IMR-90 (cell line): ENCODE data around the gene MAPK11.

Experiments used
- CEBPB ChIP-seq: IDR thresholded peaks from 2 replicates; pipeline ENCODE4 v1.6.1; 2012; ENCODE audit warnings: low read depth, low read length, improper control_type of control experiment
- CHD1 ChIP-seq: IDR thresholded peaks from 2 replicates; pipeline ENCODE4 v1.6.1; 2012; ENCODE audit warnings: low read depth, low read length, improper control_type of control experiment
- FOS ChIP-seq: fragments of 150-350 bp; IDR thresholded peaks from 2 replicates; pipeline ENCODE4 v1.6.1; 2016; ENCODE audit warnings: low read depth, low read length
- POLR2A ChIP-seq: IDR thresholded peaks from 2 replicates; pipeline ENCODE4 v1.6.1; 2012; ENCODE audit warnings: mild to moderate bottlenecking, low read depth, low read length
- RAD21 ChIP-seq: IDR thresholded peaks from 2 replicates; pipeline ENCODE4 v1.6.1; 2012; ENCODE audit warnings: low read length, improper control_type of control experiment
- RCOR1 ChIP-seq: IDR thresholded peaks from 2 replicates; pipeline ENCODE4 v1.6.1; 2012; ENCODE audit warnings: mild to moderate bottlenecking, low read length, improper control_type of control experiment; ENCODE audit not compliant: insufficient replicate concordance
- RFX5 ChIP-seq: IDR thresholded peaks from 2 replicates; pipeline ENCODE4 v1.8.0; 2012; ENCODE audit warnings: low read depth, mild to moderate bottlenecking, low read length, moderate library complexity
- TF ChIP-seq, protein P1 (sequence below): conservative IDR thresholded peaks from 2 replicates; pipeline ENCODE4 v1.5.1; 2012; ENCODE audit warnings: mild to moderate bottlenecking, low read depth, low read length, improper control_type of control experiment
- TF ChIP-seq, protein P2 (sequence below): fragments of 150-350 bp; IDR thresholded peaks from 2 replicates; pipeline ENCODE4 v1.6.1; 2017; ENCODE audit warnings: mild to moderate bottlenecking, antibody characterized with exemption, low read length, low read depth

DNA sequence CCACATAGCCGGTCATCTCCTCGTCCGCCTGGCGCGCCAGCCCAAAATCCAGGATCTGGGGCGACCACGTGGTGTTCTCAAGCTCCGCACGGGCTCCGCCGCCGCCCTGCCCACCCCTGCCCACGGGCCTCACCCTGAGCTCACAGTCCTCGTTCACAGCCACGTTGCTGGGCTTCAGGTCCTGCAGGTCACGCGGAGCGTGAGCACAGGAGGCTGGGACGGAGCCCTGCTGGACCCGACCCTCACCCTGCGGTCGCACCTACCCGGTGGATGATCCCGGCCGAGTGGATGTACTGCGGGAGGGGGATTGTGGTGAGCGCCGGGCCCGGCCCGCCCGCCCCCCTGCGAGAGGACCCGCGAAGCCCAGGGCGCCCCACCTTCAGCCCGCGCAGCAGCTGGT is 3.2 kb downstream of the MAPK11 start:
- TF ChIP-seq, protein P1, sequence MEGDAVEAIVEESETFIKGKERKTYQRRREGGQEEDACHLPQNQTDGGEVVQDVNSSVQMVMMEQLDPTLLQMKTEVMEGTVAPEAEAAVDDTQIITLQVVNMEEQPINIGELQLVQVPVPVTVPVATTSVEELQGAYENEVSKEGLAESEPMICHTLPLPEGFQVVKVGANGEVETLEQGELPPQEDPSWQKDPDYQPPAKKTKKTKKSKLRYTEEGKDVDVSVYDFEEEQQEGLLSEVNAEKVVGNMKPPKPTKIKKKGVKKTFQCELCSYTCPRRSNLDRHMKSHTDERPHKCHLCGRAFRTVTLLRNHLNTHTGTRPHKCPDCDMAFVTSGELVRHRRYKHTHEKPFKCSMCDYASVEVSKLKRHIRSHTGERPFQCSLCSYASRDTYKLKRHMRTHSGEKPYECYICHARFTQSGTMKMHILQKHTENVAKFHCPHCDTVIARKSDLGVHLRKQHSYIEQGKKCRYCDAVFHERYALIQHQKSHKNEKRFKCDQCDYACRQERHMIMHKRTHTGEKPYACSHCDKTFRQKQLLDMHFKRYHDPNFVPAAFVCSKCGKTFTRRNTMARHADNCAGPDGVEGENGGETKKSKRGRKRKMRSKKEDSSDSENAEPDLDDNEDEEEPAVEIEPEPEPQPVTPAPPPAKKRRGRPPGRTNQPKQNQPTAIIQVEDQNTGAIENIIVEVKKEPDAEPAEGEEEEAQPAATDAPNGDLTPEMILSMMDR = no peak
- TF ChIP-seq POLR2A = no peak
- TF ChIP-seq RFX5 = no peak
- TF ChIP-seq CEBPB = no peak
- no peak for TF ChIP-seq CHD1
- TF ChIP-seq RAD21 = no peak
- TF ChIP-seq, protein P2, sequence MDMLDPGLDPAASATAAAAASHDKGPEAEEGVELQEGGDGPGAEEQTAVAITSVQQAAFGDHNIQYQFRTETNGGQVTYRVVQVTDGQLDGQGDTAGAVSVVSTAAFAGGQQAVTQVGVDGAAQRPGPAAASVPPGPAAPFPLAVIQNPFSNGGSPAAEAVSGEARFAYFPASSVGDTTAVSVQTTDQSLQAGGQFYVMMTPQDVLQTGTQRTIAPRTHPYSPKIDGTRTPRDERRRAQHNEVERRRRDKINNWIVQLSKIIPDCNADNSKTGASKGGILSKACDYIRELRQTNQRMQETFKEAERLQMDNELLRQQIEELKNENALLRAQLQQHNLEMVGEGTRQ = no peak
- no peak for TF ChIP-seq RCOR1
- TF ChIP-seq FOS = no peak
